ENCODE measurements around the gene PPIL6. TPM values are rescaled to one million over a fixed set of nuclear protein-coding genes. Genes with fewer than 3 reads are reported as not detected.

PPIL6 gene
- polyA plus RNA-seq, 2 of the 4 experiments (the other 2 are of a cell fraction): 1.6 to 5.0 TPM

GRCh38 chr6:109447087-109447486 is 6.7 kb upstream of the PPIL6 start:
- no peak for TF ChIP-seq ATOH8 (CRISPR knock-in tag; IDR thresholded peaks at IDR 0.05; ENCODE audit: low read depth)
- no peak for TF ChIP-seq RCOR1 (IDR thresholded peaks at IDR 0.05; ENCODE audit: low read depth, low read length)
- no peak for TF ChIP-seq PHF8 (IDR thresholded peaks at IDR 0.05; ENCODE audit: borderline replicate concordance, low read depth)
- TF ChIP-seq GATA3 (IDR thresholded peaks at IDR 0.05; ENCODE audit: borderline replicate concordance): no peak
- no peak for TF ChIP-seq TP53 (CRISPR knock-in tag; IDR thresholded peaks at IDR 0.05)
- TF ChIP-seq ESRRA (IDR thresholded peaks at IDR 0.05; ENCODE audit: borderline replicate concordance, low read length): no peak
- no peak for TF ChIP-seq MAX (IDR thresholded peaks at IDR 0.05)
- ChIA-PET POLR2A (no interaction called here), CTCF (interaction anchor here (1.0 to 1.5 kb wide), 2 partner anchors 16 to 259 kb away, joined by 3 to 4 read pairs; no protein-coding TSS in a partner anchor)
- 100% methylated on average over 1 of the region's 10 CpGs for WGBS (ENCODE audit: missing lambda C conversion rate)
- Histone ChIP-seq H3K4me1 (peaks cover under 1% of the 10 kb centered on the region; the same call in 2 of the 3 replicates), H3K9me3 (no peaks in the 10 kb centered on the region), H3K4me3 (no peak overlapping the region), H3K27ac (no peak overlapping the region), H3K4me2 (no peak overlapping the region)
- no peak for ATAC-seq
- no peak for DNase-seq (ENCODE audit: low read depth in 1 of 2, low spot score in 1 of 2)
- FAIRE-seq: no peak

- TF ChIP-seq NFE2L2 (conservative IDR thresholded peaks at IDR 0.05; ENCODE audit: low read length) (no peak), EHMT2 (IDR thresholded peaks at IDR 0.05; ENCODE audit: low read depth) (no peak), REST (IDR thresholded peaks at IDR 0.05) (no peak), CBX8 (IDR thresholded peaks at IDR 0.05) (no peak)
- Histone ChIP-seq H3K4me2 (no peak overlapping the region), H3K27ac (no peak overlapping the region), H3K9me3 (no peaks in the 10 kb centered on the region), H3K4me1 (peaks cover 6% of the 10 kb centered on the region), H3K4me3 (no peak overlapping the region)
- ATAC-seq (no peak), DNase-seq (ENCODE audit: low read depth in 1 of 2, low spot score in 1 of 2) (no peak), FAIRE-seq (no peak)
- 88% methylated on average over 8 of the region's 8 CpGs for WGBS (ENCODE audit: missing lambda C conversion rate)
- ChIA-PET CTCF (interaction anchor here (1.0 to 1.5 kb wide), 2 partner anchors 17 to 259 kb away, joined by 3 to 4 read pairs; no protein-coding TSS in a partner anchor), POLR2A (no interaction called here)
These were observed 6.1 kb upstream of the PPIL6 start for GRCh38 chr6:109446541-109446940.

GRCh38 chr6:109446072-109446471 is 5.6 kb upstream of the PPIL6 start:
- POLR2A ChIA-PET: no interaction called here
- WGBS (ENCODE audit: missing lambda C conversion rate): 86% methylated on average over 10 of the region's 15 CpGs
- H3K4me2 ChIP-seq: no peak overlapping the region
- no peak overlapping the region for H3K4me3 ChIP-seq
- H3K27ac ChIP-seq: no peak overlapping the region
- no peaks in the 10 kb centered on the region for H3K9me3 ChIP-seq
- DNase-seq (ENCODE audit: low read depth in 1 of 2, low spot score in 1 of 2): no peak
- no peak for FAIRE-seq
- CTCF ChIA-PET: interaction anchor here (1.5 to 1.6 kb wide), 2 partner anchors 8 to 258 kb away, joined by 4 to 6 read pairs; no protein-coding TSS in a partner anchor
- ATAC-seq: no peak
- peaks cover 8% of the 10 kb centered on the region for H3K4me1 ChIP-seq
- TF ChIP-seq CBX8 (IDR thresholded peaks at IDR 0.05) (no peak), ATOH8 (CRISPR knock-in tag; IDR thresholded peaks at IDR 0.05; ENCODE audit: low read depth) (no peak), HDAC2 (IDR thresholded peaks at IDR 0.05) (no peak), JUN (IDR thresholded peaks at IDR 0.05) (no peak), HMGXB4 (CRISPR knock-in tag; IDR thresholded peaks at IDR 0.05; ENCODE audit: borderline replicate concordance) (no peak), HOXB13 (CRISPR knock-in tag; IDR thresholded peaks at IDR 0.05; ENCODE audit: low read depth) (no peak), RNF2 (IDR thresholded peaks at IDR 0.05; ENCODE audit: borderline replicate concordance, low read depth) (no peak), ESRRA (IDR thresholded peaks at IDR 0.05; ENCODE audit: borderline replicate concordance, low read length) (no peak), ZC3H11A (IDR thresholded peaks at IDR 0.05) (no peak), JUNB (IDR thresholded peaks at IDR 0.05) (no peak), HEYL (CRISPR knock-in tag; IDR thresholded peaks at IDR 0.05) (no peak), CTCF (IDR thresholded peaks at IDR 0.05) (no peak), MAX (IDR thresholded peaks at IDR 0.05) (no peak), SMC3 (IDR thresholded peaks at IDR 0.05) (no peak), TFCP2L1 (CRISPR knock-in tag; IDR thresholded peaks at IDR 0.05) (no peak), USF2 (IDR thresholded peaks at IDR 0.05) (no peak)

Data from A549 (cell line).